Measurements from ENCODE around the gene AGPAT3. TPM values are rescaled to one million over a fixed set of nuclear protein-coding genes. Genes with fewer than 3 reads are reported as not detected.

Gene AGPAT3
- polyA plus RNA-seq, 1 experiment, result 36.1 TPM

- Histone ChIP-seq H3K27me3 (ENCODE audit: control insufficient read depth, insufficient read depth, low read length) (peaks cover 3% of the 10 kb centered on the region), H3K27ac (ENCODE audit: low read depth, low read length) (no peak overlapping the region), H3K9me3 (ENCODE audit: control insufficient read depth, insufficient read depth, low read length) (peaks cover 5% of the 10 kb centered on the region; the same call in 1 of the 2 replicates), H3K4me3 (ENCODE audit: low read depth, low read length) (no peak overlapping the region)
- DNase-seq (ENCODE audit: low read depth, low spot score), result no peak
- POLR2A ChIA-PET, result no interaction called here
- TF ChIP-seq CTCF (IDR thresholded peaks at IDR 0.05; ENCODE audit: low read depth, low read length), result no peak
- CTCF ChIA-PET, result no interaction called here
Observed at GRCh38 chr21:43987509-43987908, 122.5 kb downstream of the AGPAT3 start.

GRCh38 chr21:43988016-43988415, 123.0 kb downstream of the AGPAT3 start:
- POLR2A ChIA-PET, result no interaction called here
- DNase-seq (ENCODE audit: low read depth, low spot score), result no peak
- no peak for TF ChIP-seq CTCF (IDR thresholded peaks at IDR 0.05; ENCODE audit: low read depth, low read length)

GRCh38 chr21:43988506-43989230, 123.6 kb downstream of the AGPAT3 start:
- peaks cover 5% of the 10 kb centered on the region; the same call in 1 of the 2 replicates for H3K9me3 ChIP-seq (ENCODE audit: control insufficient read depth, insufficient read depth, low read length)
- ChIA-PET CTCF (interaction anchor here (1.4 kb wide), 1 partner anchor 14 kb away, joined by 4 read pairs; no protein-coding TSS in a partner anchor), POLR2A (interaction anchor here (0.5 kb wide), 1 partner anchor 94 kb away, joined by 4 read pairs; no protein-coding TSS in a partner anchor)
- no peak overlapping the region for H3K4me3 ChIP-seq (ENCODE audit: low read depth, low read length)
- H3K27ac ChIP-seq (ENCODE audit: low read depth, low read length), result no peak overlapping the region
- peaks cover 3% of the 10 kb centered on the region for H3K27me3 ChIP-seq (ENCODE audit: control insufficient read depth, insufficient read depth, low read length)
- TF ChIP-seq CTCF (IDR thresholded peaks at IDR 0.05; ENCODE audit: low read depth, low read length), result no peak
- DNase-seq (ENCODE audit: low read depth, low spot score), result no peak

More at GRCh38 chr21:43988016-43988415, 123.0 kb downstream of the AGPAT3 start:
- Histone ChIP-seq H3K4me3 (ENCODE audit: low read depth, low read length) (no peak overlapping the region), H3K9me3 (ENCODE audit: control insufficient read depth, insufficient read depth, low read length) (peaks cover 5% of the 10 kb centered on the region; the same call in 1 of the 2 replicates), H3K27ac (ENCODE audit: low read depth, low read length) (no peak overlapping the region), H3K27me3 (ENCODE audit: control insufficient read depth, insufficient read depth, low read length) (peaks cover 3% of the 10 kb centered on the region)
- CTCF ChIA-PET, result interaction anchor here (1.4 kb wide), 1 partner anchor 13 kb away, joined by 4 read pairs; no protein-coding TSS in a partner anchor

- DNase-seq (ENCODE audit: low read depth, low spot score), result no peak
- H3K9me3 ChIP-seq (ENCODE audit: control insufficient read depth, insufficient read depth, low read length), result peaks cover 5% of the 10 kb centered on the region; the same call in 1 of the 2 replicates
- peaks cover 3% of the 10 kb centered on the region for H3K27me3 ChIP-seq (ENCODE audit: control insufficient read depth, insufficient read depth, low read length)
- H3K27ac ChIP-seq (ENCODE audit: low read depth, low read length), result no peak overlapping the region
- no peak overlapping the region for H3K4me3 ChIP-seq (ENCODE audit: low read depth, low read length)
- POLR2A ChIA-PET, result interaction anchor here (0.7 kb wide), 1 partner anchor 17 kb away, joined by 5 read pairs; no protein-coding TSS in a partner anchor
- TF ChIP-seq CTCF (IDR thresholded peaks at IDR 0.05; ENCODE audit: low read depth, low read length), result no peak
- CTCF ChIA-PET, result interaction anchor here (1.4 kb wide), 1 partner anchor 14 kb away, joined by 4 read pairs; no protein-coding TSS in a partner anchor
Observed at GRCh38 chr21:43989401-43989800, 124.4 kb downstream of the AGPAT3 start.

- no peaks in the 10 kb centered on the region for H3K27me3 ChIP-seq (ENCODE audit: control insufficient read depth, insufficient read depth, low read length)
- TF ChIP-seq CTCF (IDR thresholded peaks at IDR 0.05; ENCODE audit: low read depth, low read length), result no peak
- no peak for DNase-seq (ENCODE audit: low read depth, low spot score)
- no peak overlapping the region for H3K4me3 ChIP-seq (ENCODE audit: low read depth, low read length)
- H3K9me3 ChIP-seq (ENCODE audit: control insufficient read depth, insufficient read depth, low read length), result peaks cover 7% of the 10 kb centered on the region
- no peak overlapping the region for H3K27ac ChIP-seq (ENCODE audit: low read depth, low read length)
- CTCF ChIA-PET, result no interaction called here
- POLR2A ChIA-PET, result no interaction called here
Observed at GRCh38 chr21:43991447-43991991, 126.5 kb downstream of the AGPAT3 start.

Measured in AG04450 (cell line).